IPS-18c (cell line): Measurements from ENCODE around the gene SCO2.
"Not testable (repeated sequence)": the region's sequence is repeated elsewhere in the genome, so short reads cannot be mapped to it uniquely, and the experiment has no call there.

Experiments used
- H3K4me3 ChIP-seq: 2 replicates; pipeline ENCODE4 v1.7.0; 2013; ENCODE audit warnings: low read depth, mild to moderate bottlenecking, low read length, moderate library complexity; ENCODE audit not compliant: insufficient read depth
- H3K9me3 ChIP-seq: one replicate; pipeline ENCODE4 v1.6.1; 2013; ENCODE audit warnings: mild to moderate bottlenecking, low read length, moderate library complexity; ENCODE audit not compliant: control insufficient read depth, insufficient read depth

The SCO2 gene

GRCh38 chr22:50560034-50560433 lies 34.6 kb upstream of the SCO2 start:
- no peak overlapping the region for H3K4me3 ChIP-seq
- H3K9me3 ChIP-seq, result no peaks in the 10 kb centered on the region

DNA sequence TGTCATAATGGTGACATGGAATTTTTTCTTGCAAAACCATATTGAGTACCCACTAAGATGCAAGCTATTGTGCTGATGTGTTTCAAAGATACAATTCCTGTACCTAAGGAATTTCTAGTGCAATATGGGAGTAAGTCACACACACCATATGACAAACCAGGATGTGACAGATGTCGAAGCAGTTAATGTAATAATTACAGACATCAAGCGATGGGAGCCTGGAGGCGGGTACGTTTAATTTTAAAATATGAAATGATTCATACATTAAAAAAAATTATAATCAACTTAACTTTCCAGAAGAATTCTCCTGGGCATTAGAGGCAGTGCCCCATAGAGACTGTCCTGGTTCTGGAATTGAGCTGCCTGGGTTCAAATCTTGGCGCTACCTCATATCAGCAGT lies 31.3 kb upstream of the SCO2 start:
- Histone ChIP-seq H3K9me3 (no peaks in the 10 kb centered on the region), H3K4me3 (no peak overlapping the region)

- H3K9me3 ChIP-seq, result no peaks in the 10 kb centered on the region
- no peak overlapping the region for H3K4me3 ChIP-seq
These were observed 27.9 kb upstream of the SCO2 start for GRCh38 chr22:50553310-50553709.

DNA sequence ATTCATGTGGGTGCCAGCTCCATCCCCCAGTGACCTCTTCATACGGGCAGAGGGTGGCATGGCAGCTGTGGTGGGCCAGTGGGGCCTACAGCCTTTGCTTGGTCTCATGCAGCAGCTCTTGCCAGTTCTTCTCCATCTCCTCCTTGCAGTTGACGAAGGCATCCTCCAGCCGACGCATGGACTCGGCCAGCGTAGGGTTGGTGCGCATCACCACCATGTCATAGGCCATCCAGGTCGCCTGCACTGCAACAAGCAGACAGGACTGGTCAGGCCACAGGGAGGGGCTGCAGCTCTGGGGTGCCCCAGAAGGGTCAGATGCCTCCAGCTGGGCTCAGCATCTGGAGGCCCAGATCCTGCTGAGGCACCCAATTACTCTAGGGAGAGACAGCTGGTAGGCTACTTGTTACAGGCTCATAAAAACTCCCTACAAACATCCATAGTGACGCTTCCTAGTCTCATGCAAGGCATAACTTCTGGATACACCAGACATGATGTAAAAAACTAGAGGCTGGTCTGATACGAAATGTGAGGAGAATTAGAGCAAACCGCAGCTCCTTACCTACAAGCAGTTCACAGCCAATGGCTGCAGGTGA lies 25.9 kb upstream of the SCO2 start:
- no peaks in the 10 kb centered on the region for H3K9me3 ChIP-seq
- H3K4me3 ChIP-seq, result no peak overlapping the region

DNA sequence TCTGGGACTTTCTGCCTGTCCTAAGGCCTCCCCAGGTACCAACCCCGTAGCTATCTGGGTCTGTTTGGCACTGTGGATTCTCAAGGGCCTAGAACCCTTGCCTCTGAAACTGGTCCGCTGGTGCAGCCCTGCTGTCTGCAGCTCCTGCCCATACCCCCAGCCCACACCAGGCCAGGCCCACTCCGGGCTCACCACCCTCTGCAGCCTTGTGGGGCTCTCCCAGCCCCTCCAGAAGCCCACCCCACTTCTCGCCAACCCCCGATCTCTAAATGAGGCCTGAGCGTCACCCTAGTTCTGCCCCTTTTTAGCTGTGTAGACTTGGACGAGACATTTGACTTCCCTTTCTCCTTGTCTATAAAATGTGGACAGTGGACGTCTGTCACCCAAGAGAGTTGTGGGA lies 25.0 kb upstream of the SCO2 start:
- Histone ChIP-seq H3K9me3 (no peaks in the 10 kb centered on the region), H3K4me3 (no peak overlapping the region)

- no peak overlapping the region for H3K4me3 ChIP-seq
- no peaks in the 10 kb centered on the region for H3K9me3 ChIP-seq
These were observed 23.8 kb upstream of the SCO2 start for GRCh38 chr22:50548921-50549790.

GRCh38 chr22:50548040-50548920 lies 22.9 kb upstream of the SCO2 start:
- H3K4me3 ChIP-seq, result no peak overlapping the region
- no peaks in the 10 kb centered on the region for H3K9me3 ChIP-seq

- Histone ChIP-seq H3K9me3 (no peaks in the 10 kb centered on the region), H3K4me3 (no peak overlapping the region)
These were observed 22.0 kb upstream of the SCO2 start for GRCh38 chr22:50547263-50547985.

GRCh38 chr22:50546326-50547262 lies 21.2 kb upstream of the SCO2 start:
- Histone ChIP-seq H3K4me3 (no peak overlapping the region), H3K9me3 (no peaks in the 10 kb centered on the region)

DNA sequence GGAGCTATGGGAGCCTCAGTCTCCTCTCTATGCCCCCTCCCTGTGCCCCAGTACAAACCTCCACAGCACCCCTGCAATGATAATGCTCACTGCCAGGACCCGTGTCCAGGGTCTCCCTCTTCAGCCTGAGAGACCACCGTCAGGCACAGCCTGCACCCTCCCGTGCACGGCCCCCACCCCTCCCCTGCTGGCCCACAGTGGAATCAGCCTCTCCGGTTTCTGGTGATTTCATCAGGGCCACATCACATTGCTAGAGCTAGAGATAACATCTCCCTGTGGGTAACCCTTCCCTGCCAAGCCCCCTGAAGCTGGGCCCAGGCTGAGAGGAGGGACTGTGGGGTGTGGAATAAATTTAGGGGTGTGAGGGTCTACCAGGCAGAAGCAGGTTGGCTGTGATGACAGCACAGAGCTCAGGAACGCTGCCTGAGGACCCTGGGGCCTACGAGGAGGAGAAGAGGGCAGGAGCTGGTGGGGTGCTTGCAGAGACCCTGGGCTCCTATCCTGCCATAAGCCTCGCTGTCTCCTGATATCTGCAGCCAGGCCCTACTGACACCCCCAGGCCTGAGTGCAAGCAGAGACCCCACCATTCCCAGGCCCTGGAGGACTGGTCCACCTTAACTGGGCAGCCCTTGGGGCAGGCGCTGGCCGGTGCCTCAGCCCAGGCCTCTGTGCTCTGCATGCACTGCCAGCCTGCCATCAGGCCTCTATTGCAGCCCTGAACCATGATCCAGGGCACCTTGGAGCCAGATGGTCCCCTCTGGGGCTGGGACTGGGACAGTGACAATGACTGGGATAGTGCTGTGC lies 20.3 kb upstream of the SCO2 start, which contains the start of gene KLHDC7B:
KLHDC7B (plus strand) TSS at position 378 of the 804 bp plus-strand sequence; CDS start at position 723, 345 bp downstream.
- H3K9me3 ChIP-seq, result no peaks in the 10 kb centered on the region
- H3K4me3 ChIP-seq, result no peak within 1 kb of the TSS

- Histone ChIP-seq H3K4me3 (no peak overlapping the region), H3K9me3 (no peaks in the 10 kb centered on the region)
These were observed 19.4 kb upstream of the SCO2 start for GRCh38 chr22:50544746-50545253.

DNA sequence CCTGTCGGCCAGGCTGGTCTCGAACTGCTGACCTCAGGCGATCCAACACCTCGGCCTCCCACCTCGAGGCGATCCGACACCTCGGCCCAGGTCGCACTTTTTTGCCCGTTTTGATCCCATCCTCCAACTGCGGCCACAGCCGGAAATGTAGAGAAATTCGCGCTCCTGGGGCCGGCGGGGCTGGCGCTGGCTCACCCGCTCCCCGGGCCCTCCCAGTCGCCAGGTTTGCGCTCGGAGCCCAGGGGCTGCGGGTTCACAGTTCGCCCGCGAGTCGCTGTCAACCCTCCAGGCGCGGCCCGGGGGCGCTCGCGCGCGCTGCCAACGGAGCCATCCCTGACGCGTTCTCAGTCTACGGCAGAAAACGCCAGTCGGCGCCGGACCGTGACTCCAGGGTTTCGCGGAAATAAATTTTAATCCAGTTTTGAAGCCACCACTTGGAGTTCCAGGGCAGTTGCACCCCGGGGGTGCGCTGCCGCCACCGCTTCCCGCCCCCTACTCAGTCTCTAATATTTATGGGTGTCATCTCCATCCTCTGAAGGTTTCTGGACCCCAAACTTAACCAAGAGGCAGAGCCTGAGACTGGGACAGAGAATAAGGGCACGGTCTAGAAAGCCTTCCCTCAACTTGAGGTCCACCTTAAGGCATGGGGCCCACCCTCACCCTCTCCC lies 18.8 kb upstream of the SCO2 start:
- Histone ChIP-seq H3K4me3 (no peak overlapping the region), H3K9me3 (no peaks in the 10 kb centered on the region)

- H3K4me3 ChIP-seq, result no peak overlapping the region
- no peaks in the 10 kb centered on the region for H3K9me3 ChIP-seq
These were observed 17.1 kb upstream of the SCO2 start for GRCh38 chr22:50542416-50542927.

DNA sequence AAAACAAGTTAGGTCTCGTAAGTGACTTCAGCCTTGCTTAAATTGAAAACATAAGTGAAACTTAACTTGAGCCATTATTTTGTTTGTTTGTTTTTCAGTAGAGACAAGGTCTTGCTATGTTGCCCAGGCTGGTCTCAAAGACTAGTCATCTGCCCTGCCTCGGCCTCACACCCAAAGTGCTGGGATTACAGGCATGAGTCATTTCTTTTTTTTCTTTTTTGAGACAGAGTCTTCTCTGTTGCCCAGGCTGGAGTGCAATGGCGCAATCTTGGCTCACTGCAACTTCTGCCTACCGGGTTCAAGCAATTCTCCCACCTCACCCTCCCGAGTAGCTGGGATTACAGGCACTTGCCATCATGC lies 16.2 kb upstream of the SCO2 start:
- H3K4me3 ChIP-seq, result not testable (repeated sequence)

GRCh38 chr22:50540381-50540780 lies 15.0 kb upstream of the SCO2 start:
- H3K9me3 ChIP-seq, result no peaks in the 10 kb centered on the region
- H3K4me3 ChIP-seq, result no peak overlapping the region

More for the DNA sequence above, 16.2 kb upstream of the SCO2 start:
- not testable (repeated sequence) for H3K9me3 ChIP-seq
